Right lobe of liver (tissue), 6 donors: Measurements from ENCODE around the gene SLAIN2. TPM values are rescaled to one million over a fixed set of nuclear protein-coding genes. Genes with fewer than 3 reads are reported as not detected.

Experiments used
- ATAC-seq, 4 donors: fragments of 200-7000 bp; cut with Tn5 transposase; one replicate each; pipeline ENCODE4 v1.9.1; 2020; ENCODE audit warnings: mild to moderate bottlenecking in 4 of 4, moderate library complexity in 4 of 4
- DNase-seq, 3 donors: peaks; one replicate each; pipeline ENCODE4 v3.0.0-alpha.2; 2020
- H3K27ac ChIP-seq, 3 donors: fragments of 200-600 bp; one replicate each; pipeline ENCODE4 v1.8.0; 2022
- H3K27me3 ChIP-seq, 2 donors: fragments of 200-600 bp; one replicate each; pipeline ENCODE4 v1.8.0; 2022
- H3K36me3 ChIP-seq, 4 donors: fragments of 200-600 bp; sonication (generic) in 1 of 4; one replicate each; pipeline versions ENCODE4 v1.5.1 to v1.8.0; 2017 to 2022; ENCODE audit warnings: control low read depth in 1 of 4
- H3K4me1 ChIP-seq, 4 donors: fragments of 200-600 bp; sonication (generic) in 1 of 4; one replicate each; pipeline versions ENCODE4 v1.5.1 to v1.8.0; 2017 to 2022; ENCODE audit warnings: control low read depth in 1 of 4
- H3K4me3 ChIP-seq, 3 donors: fragments of 200-600 bp; one replicate each; pipeline ENCODE4 v1.8.0; 2022
- H3K9me3 ChIP-seq, 4 donors: fragments of 200-600 bp; sonication (generic) in 1 of 4; one replicate each; pipeline versions ENCODE4 v1.5.1 to v1.8.0; 2017 to 2022; ENCODE audit warnings: control low read depth in 1 of 4
- CTCF ChIP-seq, 4 donors: fragments of 200-600 bp in 3 of 4; fragments of 450-650 bp in 1 of 4; IDR thresholded peaks; one replicate each; pipeline versions ENCODE4 v1.5.1 to v1.8.0; 2016 to 2022; ENCODE audit warnings: antibody characterized with exemption in 4 of 4, mild to moderate bottlenecking in 2 of 4
- POLR2A ChIP-seq: fragments of 450-650 bp; IDR thresholded peaks from one replicate; pipeline ENCODE4 v1.6.1; 2017; ENCODE audit warnings: antibody characterized with exemption, mild to moderate bottlenecking
- WGBS: methylation state at CpG from one replicate; pipeline ENCODE4 v1.1.6; 2018; ENCODE audit warnings: low coverage, low lambda C conversion rate; ENCODE audit not compliant: insufficient coverage; ENCODE audit errors: missing lambda C conversion rate; 5-methylcytosine and 5-hydroxymethylcytosine counted together
- intact Hi-C, 2 donors: fragments of 100-400 bp; cut with DNase I; formaldehyde crosslinking; loops; one replicate each; pipeline versions ENCODE4 v1.11.2 to v1.14.1; 2022
- total RNA-seq, 6 experiments: library from RNA; depleted of rRNA in 2 of 6; stranded (reverse); fragments of >200 nt in 2 of 6; fragmentation: NEBNext Ultra II Directional in 3 of 6; extraction: Animal tissue kit (Norgen Biotek cat#: 25700) in 3 of 6; gene quantifications; one replicate each; pipeline versions ENCODE4 v1.1.0 to v1.2.4, GENCODE V29; 2016 to 2023
- donor health status: DM: no; HTN: yes; CAD: no.
- donor health status: DM: no; HTN: no; CAD: no.
- donor health status: DM: no; HTN: no; CAD: no.
- donor health status: DM: no; HTN: yes; CAD: no.
- donor health status: DM: no; HTN: yes; CAD: no.

Gene SLAIN2
- total RNA-seq, 6 experiments from 2014 or later: 36.4 to 80.6 (median 45.1) TPM

GRCh38 chr4:48379587-48380180, 38.4 kb downstream of the SLAIN2 start:
- intact Hi-C loops: no loop called here
- Histone ChIP-seq H3K9me3 (no peaks in the 10 kb centered on the region), H3K27me3 (no peaks in the 10 kb centered on the region), H3K4me3 (no peak overlapping the region), H3K4me1 (peaks cover 0 to 17% (median 5%) of the 10 kb centered on the region in 4 donors), H3K36me3 (peaks cover 0 to 25% (median 3%) of the 10 kb centered on the region in 4 donors), H3K27ac (no peak overlapping the region)
- WGBS: 67% methylated on average over 1 of the region's 1 CpG
- ATAC-seq: no peak
- DNase-seq: no peak
- no peak for TF ChIP-seq CTCF (IDR thresholded peaks at IDR 0.05)
- TF ChIP-seq POLR2A: no peak

GRCh38 chr4:48380583-48381167, 39.3 kb downstream of the SLAIN2 start:
- peaks cover 0 to 7% (median under 1%) of the 10 kb centered on the region in 4 donors for H3K4me1 ChIP-seq
- TF ChIP-seq POLR2A (no peak), CTCF (IDR thresholded peaks at IDR 0.05) (no peak)
- no peak overlapping the region for H3K27ac ChIP-seq
- H3K9me3 ChIP-seq: no peaks in the 10 kb centered on the region
- no peak for ATAC-seq
- WGBS: 79% methylated on average over 1 of the region's 1 CpG
- H3K36me3 ChIP-seq: peaks cover 0 to 33% (median 3%) of the 10 kb centered on the region in 4 donors
- no peak overlapping the region for H3K4me3 ChIP-seq
- H3K27me3 ChIP-seq: no peaks in the 10 kb centered on the region
- intact Hi-C loops: no loop called here
- no peak for DNase-seq

GRCh38 chr4:48388525-48389154, 47.3 kb downstream of the SLAIN2 start:
- no peak overlapping the region for H3K4me3 ChIP-seq
- H3K27ac ChIP-seq: no peak overlapping the region
- intact Hi-C loops: no loop called here
- TF ChIP-seq CTCF (IDR thresholded peaks at IDR 0.05): no peak
- TF ChIP-seq POLR2A: no peak
- no peaks in the 10 kb centered on the region for H3K27me3 ChIP-seq
- peaks cover 0 to 15% (median 6%) of the 10 kb centered on the region in 4 donors for H3K36me3 ChIP-seq
- peak in 1 of 4 donors; percentile 57 for ATAC-seq
- WGBS: 87% methylated on average over 2 of the region's 2 CpGs
- no peaks in the 10 kb centered on the region for H3K4me1 ChIP-seq
- H3K9me3 ChIP-seq: no peaks in the 10 kb centered on the region
- no peak for DNase-seq

- Histone ChIP-seq H3K4me1 (no peaks in the 10 kb centered on the region), H3K9me3 (no peaks in the 10 kb centered on the region), H3K27me3 (no peaks in the 10 kb centered on the region), H3K4me3 (no peak overlapping the region), H3K27ac (no peak overlapping the region), H3K36me3 (no peaks in the 10 kb centered on the region)
- no peak for DNase-seq
- peak; percentile 40 to 58 (median 50) for ATAC-seq
- TF ChIP-seq CTCF (IDR thresholded peaks at IDR 0.05): no peak
- TF ChIP-seq POLR2A: no peak
- intact Hi-C loops: no loop called here
- WGBS: 67% methylated on average over 1 of the region's 1 CpG
Measured at GRCh38 chr4:48396043-48396442, 54.7 kb downstream of the SLAIN2 start.
